ENCODE data around the gene TFR2. TPM values are rescaled to one million over a fixed set of nuclear protein-coding genes. Genes with fewer than 3 reads are reported as not detected.

The TFR2 gene
- total RNA-seq, 4 donors from 2014 or later, result 0.43 to 2.0 TPM; not detected in 2

DNA sequence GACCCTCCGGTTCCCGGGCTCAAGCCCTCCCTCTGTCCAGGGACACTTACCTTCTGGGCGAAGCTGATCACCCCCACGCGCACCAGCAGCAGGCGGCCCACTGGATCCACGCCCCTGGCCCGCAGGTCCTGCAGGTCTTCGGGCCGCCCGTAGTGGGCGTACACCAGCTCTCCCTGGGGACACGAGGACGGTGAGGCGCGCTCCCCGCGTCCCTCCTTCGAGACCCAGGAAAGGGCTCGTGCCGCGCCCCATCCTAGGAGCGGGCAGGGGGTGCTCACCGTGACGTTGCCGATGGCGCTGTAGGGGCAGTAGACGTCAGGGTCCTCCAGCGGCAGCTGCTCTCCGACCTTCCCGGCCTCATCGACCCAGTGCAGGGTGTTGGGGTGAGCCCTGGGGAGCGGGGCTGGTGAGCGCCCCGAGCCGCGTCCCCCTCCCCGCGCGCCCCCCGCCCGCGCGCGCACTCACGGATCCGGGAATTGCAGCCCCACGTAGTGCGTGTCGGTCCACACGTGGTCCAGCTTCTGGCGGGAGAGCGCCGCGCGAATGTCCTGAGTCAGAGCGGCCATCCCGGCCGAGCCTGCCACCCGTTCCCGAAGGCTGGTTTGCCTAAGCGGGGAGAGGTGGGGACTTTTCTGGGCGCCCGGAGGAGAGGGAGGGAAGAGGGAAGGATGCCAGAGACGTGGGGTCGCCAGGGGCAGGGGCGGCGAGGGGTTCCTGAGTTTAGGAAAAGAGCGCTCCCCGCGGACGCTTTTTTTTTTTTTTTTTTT lies 8.2 kb downstream of the TFR2 start:
- peak overlapping the region in 1 of 2 donors; percentile 16 for H3K4me3 ChIP-seq
- no peak overlapping the region for H3K27ac ChIP-seq
- TF ChIP-seq POLR2A (IDR thresholded peaks at IDR 0.05), result peak in 1 of 2 donors; percentile 24
- TF ChIP-seq, protein P1, sequence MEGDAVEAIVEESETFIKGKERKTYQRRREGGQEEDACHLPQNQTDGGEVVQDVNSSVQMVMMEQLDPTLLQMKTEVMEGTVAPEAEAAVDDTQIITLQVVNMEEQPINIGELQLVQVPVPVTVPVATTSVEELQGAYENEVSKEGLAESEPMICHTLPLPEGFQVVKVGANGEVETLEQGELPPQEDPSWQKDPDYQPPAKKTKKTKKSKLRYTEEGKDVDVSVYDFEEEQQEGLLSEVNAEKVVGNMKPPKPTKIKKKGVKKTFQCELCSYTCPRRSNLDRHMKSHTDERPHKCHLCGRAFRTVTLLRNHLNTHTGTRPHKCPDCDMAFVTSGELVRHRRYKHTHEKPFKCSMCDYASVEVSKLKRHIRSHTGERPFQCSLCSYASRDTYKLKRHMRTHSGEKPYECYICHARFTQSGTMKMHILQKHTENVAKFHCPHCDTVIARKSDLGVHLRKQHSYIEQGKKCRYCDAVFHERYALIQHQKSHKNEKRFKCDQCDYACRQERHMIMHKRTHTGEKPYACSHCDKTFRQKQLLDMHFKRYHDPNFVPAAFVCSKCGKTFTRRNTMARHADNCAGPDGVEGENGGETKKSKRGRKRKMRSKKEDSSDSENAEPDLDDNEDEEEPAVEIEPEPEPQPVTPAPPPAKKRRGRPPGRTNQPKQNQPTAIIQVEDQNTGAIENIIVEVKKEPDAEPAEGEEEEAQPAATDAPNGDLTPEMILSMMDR (IDR thresholded peaks at IDR 0.05), result peak in 2 of 4 experiments; percentile 23 to 26
- peaks cover 0 to 3% of the 10 kb centered on the region in 2 donors for H3K27me3 ChIP-seq
- no peaks in the 10 kb centered on the region for H3K9me3 ChIP-seq
- peak in 1 of 2 donors; percentile 30 for DNase-seq
- intact Hi-C loops (cut with DNase I; ENCODE audit: low total_unique reads), result no loop called here
- peaks cover 0 to 4% of the 10 kb centered on the region in 2 donors for H3K4me1 ChIP-seq
- no peaks in the 10 kb centered on the region for H3K36me3 ChIP-seq

DNA sequence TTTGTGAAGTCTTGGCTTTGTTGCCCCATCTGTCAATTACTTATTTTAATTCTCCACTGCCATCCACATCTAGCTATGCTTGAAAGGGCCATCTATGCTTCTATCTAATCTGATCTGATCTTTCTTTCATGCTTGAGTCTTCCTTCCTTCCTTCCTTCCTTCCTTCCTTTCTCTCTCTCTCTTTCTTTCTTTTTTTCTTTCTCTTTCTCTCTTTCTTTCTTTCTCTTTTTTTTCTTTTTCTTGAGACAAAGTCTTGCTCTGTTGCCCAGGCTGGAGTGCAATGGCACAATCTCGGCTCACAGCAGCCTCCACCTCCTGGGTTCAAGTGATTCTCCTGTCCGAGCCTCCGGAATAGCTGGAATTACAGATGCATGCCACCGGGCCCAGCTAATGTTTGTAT lies 11.3 kb downstream of the TFR2 start:
- Histone ChIP-seq H3K4me1 (peaks cover 0 to 4% of the 10 kb centered on the region in 2 donors), H3K9me3 (no peaks in the 10 kb centered on the region), H3K27me3 (peaks cover 0 to 3% of the 10 kb centered on the region in 2 donors), H3K36me3 (no peaks in the 10 kb centered on the region), H3K27ac (no peak overlapping the region), H3K4me3 (no peak overlapping the region)
- intact Hi-C loops (cut with DNase I; ENCODE audit: low total_unique reads), result no loop called here
- TF ChIP-seq, protein P1 (IDR thresholded peaks at IDR 0.05), result no peak
- no peak for TF ChIP-seq POLR2A (IDR thresholded peaks at IDR 0.05)
- DNase-seq, result no peak

DNA sequence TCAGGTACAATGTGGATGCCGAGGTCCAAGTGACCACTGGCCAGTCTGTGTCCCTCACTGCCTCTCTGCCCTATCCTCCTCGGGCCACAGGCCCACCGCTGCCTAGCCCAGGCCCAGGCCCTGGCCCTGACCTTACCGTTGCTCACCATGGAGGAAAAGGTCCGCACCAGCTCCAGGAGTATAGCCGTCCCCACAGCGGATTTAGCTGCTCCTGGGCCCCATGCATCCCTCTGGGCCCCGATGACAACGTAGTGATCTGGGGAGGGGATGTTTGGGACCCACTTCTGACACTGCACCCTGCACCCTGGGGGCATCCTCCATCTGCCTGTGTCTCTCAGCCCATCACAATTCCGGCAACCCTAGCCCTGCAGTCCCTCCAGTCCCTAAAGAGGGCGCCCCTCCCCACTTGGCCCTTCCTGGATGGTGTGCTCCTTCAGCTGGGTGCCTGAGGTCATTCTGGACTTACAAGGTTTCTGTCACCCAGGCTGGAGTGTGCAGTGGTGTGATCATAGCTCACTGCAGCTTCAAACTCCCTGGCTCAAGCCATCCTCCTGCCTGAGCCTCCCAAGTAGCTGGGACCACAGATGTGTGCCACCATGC lies 12.1 kb downstream of the TFR2 start:
- intact Hi-C loops (cut with DNase I; ENCODE audit: low total_unique reads), result no loop called here
- Histone ChIP-seq H3K4me3 (no peak overlapping the region), H3K9me3 (no peaks in the 10 kb centered on the region), H3K27ac (no peak overlapping the region), H3K27me3 (peaks cover 0 to 3% of the 10 kb centered on the region in 2 donors), H3K36me3 (no peaks in the 10 kb centered on the region), H3K4me1 (peaks cover 0 to 4% of the 10 kb centered on the region in 2 donors)
- TF ChIP-seq POLR2A (IDR thresholded peaks at IDR 0.05), result no peak
- TF ChIP-seq, protein P1 (IDR thresholded peaks at IDR 0.05), result no peak
- DNase-seq, result no peak

DNA sequence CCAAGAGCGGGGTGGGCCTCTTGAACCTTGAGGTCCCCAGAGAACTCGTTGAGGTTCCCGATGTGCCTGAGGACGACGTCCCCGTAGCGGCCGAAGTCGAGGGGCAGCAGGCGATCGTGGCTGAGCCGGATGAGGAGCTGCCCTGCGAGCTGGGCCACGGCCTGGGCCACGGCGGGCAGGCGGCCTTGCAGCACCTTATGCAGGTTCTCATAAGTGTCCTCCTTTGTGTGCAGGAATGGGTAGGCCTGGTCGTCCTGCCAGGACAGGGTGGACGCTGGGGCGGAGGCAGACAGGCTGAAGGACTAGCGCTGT lies 14.2 kb downstream of the TFR2 start:
- Histone ChIP-seq H3K4me3 (no peak overlapping the region), H3K36me3 (no peaks in the 10 kb centered on the region), H3K9me3 (no peaks in the 10 kb centered on the region), H3K4me1 (no peaks in the 10 kb centered on the region), H3K27me3 (no peaks in the 10 kb centered on the region), H3K27ac (no peak overlapping the region)
- intact Hi-C loops (cut with DNase I; ENCODE audit: low total_unique reads), result no loop called here
- no peak for DNase-seq
- TF ChIP-seq, protein P1 (IDR thresholded peaks at IDR 0.05), result no peak
- no peak for TF ChIP-seq POLR2A (IDR thresholded peaks at IDR 0.05)

DNA sequence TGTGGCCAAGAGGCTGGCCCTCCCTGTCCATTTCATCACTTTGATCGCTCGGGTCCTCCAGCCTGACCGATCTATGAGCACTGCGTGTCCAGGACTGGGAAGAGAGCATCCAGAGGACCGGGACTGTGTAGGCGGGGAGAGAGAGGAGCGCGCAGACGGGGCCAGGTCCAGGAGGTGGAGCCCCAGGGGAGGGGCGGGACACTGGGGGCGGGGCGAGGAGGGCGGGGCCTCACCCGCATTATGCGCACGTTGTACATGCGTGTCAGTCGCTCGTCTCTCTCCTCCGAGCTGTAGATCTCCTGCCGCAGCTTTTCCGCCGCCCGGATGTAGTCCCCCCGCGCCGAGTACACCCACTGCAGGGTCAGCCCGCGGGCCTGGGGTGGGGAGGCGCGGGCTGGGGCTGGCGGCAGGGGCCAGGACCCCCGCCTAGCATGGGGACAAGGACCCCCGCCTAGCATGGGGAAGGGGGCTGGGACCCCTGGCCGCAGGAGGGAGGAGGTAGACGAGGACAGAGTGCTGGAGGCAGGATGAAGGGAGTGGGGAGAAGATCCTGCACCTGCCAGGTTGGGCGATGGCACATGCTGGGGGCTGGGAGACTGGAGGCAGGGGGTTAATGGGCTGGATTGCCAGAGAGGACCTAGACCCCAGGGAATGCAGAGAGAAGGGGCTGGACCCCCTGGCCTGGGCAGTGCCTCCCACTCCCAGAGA lies 14.7 kb downstream of the TFR2 start:
- H3K27me3 ChIP-seq, result no peaks in the 10 kb centered on the region
- intact Hi-C loops (cut with DNase I; ENCODE audit: low total_unique reads), result no loop called here
- H3K9me3 ChIP-seq, result no peaks in the 10 kb centered on the region
- no peaks in the 10 kb centered on the region for H3K4me1 ChIP-seq
- TF ChIP-seq, protein P1 (IDR thresholded peaks at IDR 0.05), result no peak
- TF ChIP-seq POLR2A (IDR thresholded peaks at IDR 0.05), result peak in 1 of 2 donors; percentile 14
- peak; percentile 83 to 86 for DNase-seq
- H3K27ac ChIP-seq, result no peak overlapping the region
- H3K36me3 ChIP-seq, result no peaks in the 10 kb centered on the region
- H3K4me3 ChIP-seq, result peak overlapping the region; percentile 6 to 24
